ENCODE results near the gene HLA-DMB.

Gene HLA-DMB

DNA sequence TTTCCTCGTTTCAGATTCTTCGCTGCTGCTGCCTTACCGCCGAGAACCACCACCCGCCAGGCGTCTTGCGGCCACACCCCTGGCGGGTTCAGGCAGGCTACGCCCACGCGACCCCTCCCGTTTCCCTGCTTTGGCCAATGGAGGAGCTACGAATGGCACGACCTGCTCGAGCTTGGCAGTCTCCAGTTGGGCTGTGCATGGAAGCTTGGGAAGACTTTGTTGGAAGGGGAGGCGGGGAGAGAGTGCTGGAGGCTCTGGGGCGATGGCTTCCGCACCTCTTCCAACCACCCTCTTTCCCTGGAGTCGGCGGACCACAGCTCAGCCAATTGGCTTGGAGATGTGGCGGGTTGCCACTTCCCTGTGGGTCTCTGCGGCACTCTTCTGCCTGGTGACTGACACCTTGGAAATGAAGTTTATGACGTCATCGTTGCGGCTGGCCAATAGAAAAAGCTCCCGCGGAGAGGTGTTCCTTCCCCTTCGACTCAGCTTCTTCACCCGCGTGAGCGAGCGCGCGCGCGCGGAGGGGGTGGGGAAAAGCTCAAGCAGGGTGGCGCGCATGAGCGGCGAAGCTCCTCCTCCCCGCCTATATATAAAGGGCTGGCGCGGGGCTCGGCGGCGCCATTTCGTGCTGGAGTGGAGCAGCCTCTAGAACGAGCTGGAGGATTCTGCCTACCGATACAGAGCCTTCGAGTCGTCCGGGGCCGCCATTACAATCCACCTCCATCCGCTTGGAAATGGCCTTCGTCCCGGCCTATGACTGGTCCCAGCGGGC lies 30.9 kb upstream of the HLA-DMB start:
- DNase-seq (ENCODE audit: low read depth) = peak; percentile 100

DNA sequence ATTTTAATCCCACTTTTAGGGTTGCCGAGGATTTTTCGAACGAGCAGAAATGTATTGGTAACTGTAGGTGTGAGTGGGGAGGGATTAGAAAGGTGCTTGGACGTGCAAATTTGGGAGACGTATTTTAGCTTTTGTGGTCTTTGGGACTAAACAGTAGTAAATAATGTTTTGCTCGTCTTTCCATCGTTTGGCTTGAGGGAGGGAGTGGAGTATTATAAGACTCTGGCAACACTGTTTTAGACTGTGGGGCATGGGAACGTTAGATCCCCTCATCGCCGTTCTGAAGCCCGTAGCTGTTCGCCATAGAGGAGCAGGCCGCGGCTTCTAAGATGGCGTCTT lies 30.4 kb upstream of the HLA-DMB start:
- DNase-seq (ENCODE audit: low read depth) = no peak

DNA sequence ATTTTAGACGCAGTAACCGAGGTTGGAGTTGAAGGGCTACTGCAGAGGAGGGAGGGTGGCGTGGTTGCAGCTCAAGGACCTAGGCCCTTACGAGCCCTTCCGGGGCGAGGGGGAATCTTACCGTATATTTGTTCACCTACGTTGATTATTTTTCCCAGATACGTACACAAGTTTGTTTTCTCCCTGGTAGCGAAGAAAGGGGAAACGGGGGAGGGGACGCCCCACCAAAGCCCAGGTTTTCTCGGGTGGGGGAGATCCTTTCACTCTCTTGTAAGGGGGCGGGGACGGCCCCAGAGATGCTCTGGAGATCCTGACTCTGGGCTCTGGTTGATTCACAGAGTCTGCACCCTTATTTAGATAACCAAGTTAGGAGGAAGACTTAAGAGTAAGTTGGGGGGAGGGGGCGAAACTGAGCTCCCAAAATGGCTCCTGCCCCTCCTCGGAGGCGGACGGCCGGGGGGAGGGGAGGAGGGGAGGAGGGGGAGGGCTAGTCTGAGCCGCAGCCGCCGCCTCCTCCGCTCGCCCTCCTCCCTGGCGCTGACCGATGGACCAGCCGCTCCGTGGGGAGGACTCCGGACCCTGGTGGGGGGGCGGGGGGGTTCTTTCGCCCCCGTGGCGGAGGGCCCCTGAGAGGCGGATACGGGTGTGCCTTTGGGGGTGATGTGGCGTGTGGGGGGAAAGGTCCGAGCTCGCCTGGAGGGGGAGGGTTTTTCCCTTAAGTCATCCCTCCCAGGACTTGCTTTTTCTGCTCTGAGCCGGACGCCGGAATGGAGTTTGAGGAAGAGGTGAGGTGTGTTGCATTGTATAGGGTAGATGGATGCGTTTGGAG lies 29.8 kb upstream of the HLA-DMB start:
- DNase-seq (ENCODE audit: low read depth) = peak; percentile 92

DNA sequence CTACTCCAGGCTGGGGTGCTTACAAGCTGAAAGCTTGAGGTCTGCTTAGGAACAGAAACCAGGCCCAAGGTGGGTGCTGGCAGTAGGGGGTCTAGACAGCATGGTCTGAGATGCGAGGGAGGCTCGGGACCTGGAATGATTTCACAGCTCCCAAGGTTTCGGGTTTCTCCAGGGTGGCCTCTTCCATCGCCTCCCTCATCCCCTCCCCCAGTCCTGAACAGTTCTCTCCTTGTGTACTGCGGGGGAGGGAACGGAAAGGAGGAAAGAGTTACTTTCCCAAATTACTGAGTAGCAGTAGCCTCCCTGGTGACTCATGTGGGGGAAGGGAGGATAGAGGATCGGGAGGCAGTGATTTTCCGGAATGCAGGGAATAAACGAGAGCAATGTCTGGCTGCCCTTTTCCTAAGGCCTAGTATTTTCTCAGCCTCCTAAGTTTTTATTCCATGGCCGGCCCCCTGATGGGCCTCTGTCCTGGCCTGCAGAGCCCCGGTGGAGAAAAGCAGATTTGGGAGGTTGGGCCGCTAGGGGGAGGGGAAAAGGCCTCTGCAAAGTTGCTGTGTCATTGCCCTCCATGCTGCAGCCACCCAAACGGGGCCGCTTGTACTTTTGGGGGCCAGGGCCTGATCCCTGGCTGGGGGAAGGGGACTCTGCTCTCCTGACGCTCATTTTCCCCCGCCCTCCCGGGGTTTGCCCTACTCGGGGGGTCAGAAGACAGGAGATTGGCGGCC lies 29.0 kb upstream of the HLA-DMB start:
- DNase-seq (ENCODE audit: low read depth) = peak; percentile 92

DNA sequence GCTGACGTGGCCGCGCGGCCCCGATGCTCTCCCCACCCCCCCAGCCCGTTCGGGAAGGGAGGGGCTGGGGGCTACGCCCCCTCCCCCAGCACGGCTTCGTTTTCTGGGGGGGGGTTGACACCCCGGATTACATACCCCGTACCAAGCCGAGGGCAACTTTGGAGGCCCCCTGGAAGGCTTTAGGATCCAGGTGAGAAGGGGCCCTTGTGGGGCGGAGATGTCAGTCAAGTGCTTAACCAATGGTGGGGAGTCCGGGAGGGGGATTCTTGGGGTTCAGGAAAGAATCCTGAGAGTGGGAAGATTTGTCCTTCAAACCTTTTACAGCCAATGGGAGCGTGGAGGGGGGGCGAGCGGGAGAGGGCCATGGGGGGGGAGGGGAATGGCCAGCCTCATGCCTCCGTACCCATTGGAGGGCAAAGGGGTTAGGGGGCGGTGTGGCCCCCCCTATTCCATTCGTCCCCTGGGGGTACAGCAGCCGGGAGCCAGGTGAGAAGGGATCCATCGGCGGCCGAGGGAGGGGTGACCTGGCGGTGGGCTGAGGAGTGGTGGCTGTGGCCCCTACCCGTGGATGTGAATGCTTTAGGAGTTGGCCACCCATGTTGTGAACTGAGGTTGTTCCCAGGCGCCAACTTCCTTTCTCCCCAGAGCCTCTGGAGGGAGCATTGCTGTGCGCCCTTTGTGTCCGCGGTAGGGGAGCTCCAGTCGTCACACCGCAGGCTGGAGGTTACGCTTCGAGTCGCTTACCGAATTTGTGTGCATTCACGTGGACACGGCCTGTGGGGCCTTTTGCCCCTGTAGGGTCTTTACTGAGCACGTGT lies 28.2 kb upstream of the HLA-DMB start:
- peak; percentile 89 for DNase-seq (ENCODE audit: low read depth)

DNA sequence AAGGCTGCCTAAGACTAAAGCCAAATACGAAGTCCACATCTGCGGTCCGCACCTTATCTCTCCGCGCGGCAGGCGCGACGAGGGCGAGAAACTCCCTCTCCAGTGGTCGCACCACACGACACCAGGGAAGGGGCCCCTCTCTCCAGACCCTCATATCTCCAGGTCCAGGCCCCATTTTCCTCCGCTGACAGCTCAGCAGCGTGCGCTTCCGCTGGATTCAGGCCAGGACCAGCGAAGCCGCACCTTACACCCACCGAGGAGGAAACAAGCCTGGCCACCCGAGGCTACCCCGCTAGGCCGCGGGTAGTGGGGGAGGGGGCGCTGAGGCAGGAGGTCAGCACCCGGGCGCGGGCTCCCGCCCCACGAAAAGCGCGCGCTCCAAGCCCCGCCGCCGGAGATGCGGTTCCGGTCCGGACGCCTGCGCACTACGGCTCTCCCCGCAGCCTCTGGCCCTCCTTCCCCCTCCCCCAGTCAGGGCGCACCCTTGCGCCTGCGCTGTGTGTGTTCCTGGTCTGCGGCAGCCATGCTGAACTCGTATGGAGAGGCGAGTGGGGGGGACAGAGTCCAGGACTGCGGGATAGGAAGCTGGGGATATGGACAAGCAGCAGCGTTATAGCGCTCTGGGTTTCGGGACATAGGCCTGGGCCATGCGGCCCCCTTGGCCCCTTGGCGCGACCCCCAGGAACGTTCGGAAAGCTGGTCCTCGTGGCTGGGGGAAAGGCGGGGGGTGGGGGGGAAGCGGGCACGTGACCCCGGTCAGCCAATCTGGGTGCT lies 27.5 kb upstream of the HLA-DMB start, which contains the start of gene BRD2:
Gene BRD2, plus strand, starts transcription at position 502 of the 774 bp plus-strand sequence. CDS start 4,305 bp downstream, outside the sequence.
- DNase-seq (ENCODE audit: low read depth) = peak; percentile 95

DNA sequence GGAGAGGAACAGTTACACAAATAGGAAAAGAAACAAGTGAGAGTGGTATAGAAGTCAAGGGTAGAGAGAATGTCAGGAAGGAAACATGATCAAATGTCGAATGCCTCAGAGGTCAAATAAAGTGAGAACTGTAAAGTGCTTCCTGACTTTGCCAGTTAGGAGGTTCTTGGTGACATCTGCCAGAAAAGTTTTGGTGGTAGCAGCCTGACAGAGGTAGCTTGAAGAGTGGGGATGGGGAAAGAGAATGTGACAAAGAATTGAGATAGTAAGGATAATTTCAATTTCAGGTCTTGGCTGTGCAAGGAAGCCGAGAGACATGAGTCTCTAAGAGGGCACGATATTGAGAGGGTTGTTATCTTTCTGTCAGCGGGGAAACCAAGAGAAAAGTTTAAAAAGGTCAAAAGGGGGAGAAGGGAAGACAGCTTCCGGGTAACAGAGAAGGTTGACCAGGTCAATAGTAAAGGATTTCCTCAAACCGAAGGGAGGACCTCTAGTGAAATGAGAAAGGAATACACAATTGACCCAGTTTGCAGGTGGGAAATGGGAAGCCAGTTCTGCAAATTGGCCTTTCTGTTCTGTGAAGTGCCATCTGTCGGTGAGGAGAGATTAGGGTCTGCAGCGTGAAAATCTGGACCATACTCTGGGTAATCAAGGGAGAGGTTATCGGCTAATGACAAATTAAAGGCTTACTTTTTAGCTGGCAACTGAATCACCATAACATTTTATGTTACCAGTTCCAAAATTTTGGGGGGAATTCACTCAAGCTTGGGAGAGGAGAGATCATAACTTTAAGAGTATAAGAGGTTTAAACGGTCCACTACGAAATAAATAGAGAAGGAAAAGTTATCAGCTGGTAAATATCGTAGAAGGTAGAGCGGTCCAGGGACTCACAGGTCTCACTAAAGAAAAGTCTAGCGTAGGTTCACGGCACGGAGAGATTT lies 26.6 kb upstream of the HLA-DMB start:
- DNase-seq (ENCODE audit: low read depth) = peak; percentile 40

DNA sequence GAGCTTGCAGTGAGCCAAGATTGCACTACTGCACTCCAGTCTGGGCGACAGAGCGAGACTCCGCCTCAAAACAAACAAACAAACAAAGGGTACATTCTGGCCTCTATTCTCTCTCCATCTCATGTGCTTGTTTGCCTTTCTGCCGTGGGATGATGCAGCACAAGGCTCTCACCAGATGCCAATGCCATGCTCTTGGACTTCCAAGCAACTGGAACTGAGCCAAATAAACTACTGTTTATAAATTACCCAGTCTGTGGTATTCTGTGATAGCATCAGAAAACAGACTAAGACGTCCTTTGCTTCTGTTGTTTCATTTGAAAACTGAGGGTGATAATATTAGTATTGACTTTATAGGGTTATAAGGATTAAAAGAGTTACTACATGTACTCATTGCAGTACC lies 23.9 kb upstream of the HLA-DMB start:
- no peak for DNase-seq (ENCODE audit: low read depth)

DNA sequence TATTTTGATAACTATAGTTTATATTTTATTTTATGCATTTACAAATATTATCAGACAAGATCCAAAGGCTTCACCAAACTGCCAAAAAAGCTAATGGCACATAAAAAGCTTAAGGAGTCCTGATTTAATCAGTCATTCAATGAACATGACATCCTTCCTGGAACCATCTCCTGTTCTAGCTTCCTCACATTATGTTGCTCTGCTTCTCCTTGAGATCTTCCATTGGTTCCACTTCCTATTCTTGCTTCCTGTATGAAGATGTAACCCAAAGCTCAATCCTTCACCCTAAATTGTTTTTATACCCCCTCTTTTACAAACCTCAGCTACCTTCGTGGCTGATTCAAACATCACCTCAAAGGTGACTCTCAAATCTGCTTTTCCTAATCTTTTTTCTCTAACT lies 23.0 kb upstream of the HLA-DMB start:
- no peak for DNase-seq (ENCODE audit: low read depth)

DNA sequence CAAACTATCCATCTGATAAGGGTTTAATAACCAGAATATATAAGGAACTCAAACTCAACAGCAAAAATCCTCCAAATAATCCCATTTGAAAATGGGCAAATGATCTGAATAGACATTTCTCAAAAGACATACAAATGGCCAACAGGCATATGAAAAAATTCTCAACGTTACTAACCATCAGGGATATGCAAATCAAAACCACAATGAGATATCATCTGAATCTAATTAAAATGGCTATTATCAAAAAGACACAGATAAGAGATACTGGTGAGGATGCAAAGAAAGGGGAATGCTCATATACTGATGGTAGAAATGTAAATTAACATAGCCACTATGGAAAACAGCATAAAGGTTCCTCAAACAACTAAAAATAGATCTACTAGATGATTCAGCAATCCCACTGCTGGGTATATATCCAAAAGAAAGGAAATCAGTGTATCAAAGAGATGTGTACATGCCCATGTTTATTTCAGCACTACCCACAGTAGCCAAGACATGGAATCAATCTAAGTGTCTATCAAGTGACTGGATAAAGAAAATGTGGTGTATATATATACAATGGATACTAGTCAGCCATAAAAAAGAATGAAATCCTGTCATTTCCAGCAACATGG lies 21.5 kb upstream of the HLA-DMB start:
- DNase-seq (ENCODE audit: low read depth) = no peak

DNA sequence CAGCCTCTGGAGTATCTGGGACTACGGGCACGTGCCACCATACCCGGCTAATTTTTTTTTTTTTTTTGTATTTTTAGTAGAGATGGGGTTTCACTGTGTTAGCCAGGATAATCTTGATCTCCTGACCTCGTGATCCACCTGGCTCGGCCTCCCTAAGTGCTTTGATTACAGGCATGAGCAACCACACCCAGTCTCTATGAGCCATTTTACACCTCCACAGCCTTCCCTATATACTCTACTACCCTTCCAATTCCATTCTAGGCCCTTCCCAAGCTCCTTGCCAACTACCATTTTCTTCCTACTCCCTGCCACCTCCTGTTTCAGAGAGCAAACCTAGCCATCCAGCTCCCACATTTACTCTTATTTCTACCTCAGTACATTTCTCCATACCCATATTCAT lies 19.7 kb upstream of the HLA-DMB start:
- DNase-seq (ENCODE audit: low read depth) = no peak

DNA sequence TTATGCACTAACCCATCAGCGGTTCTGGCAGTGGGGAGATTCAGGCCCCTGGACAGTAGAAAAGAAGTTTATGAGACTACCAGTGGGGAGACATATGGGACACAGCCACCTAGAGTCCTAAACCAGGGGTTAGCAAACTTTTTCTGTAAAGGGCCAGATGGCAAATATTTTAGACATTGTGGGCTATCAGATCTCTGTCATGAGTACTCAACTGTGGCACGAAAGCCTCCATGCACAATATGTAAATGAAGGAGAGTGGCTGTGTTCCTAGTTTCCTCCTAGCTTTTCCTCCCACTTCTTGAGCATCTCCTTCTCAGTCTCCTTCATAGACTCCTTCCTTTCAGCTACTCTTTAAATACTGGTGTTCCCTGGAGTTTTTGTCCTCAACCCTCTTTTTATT lies 15.3 kb upstream of the HLA-DMB start:
- no peak for DNase-seq (ENCODE audit: low read depth)

DNA sequence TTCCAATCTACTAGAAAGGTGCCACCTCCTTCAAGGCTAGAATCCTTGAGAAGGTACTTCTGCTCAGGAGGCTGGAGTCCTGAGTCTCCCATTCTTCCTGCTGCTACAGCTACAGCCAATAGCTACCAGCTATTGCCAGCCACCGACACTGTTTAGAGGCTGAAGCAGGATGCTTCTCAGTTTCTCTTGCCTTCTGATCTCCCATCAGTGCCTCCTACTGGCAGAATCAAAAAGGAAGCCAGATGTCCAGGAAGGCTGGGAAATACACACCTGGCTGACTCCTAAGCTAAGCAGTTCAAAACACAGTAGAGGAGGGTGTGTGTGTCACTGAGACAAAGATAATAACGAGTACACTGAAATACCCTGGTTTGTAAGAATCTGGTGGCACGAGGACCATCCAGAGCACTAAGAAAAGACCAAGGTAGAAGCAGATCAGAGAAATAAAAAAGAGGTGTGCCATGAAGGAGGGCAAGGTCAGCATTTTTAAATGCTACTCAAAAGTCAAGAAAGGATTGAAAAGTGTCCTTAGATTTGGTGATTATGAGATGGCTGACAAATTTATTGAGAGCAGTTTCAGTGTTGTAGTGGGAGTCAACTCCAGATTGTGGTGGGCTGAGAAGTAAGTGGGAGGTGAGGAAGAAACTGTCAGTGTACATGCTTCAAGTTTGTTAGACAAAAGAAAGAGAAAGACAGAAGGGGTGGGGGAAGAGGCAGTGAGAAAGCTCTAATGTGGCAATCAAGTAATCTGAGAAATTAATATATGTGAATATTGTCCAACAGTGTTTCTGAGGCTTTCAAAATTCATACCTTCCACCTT lies 14.4 kb upstream of the HLA-DMB start:
- peak; percentile 47 for DNase-seq (ENCODE audit: low read depth)

DNA sequence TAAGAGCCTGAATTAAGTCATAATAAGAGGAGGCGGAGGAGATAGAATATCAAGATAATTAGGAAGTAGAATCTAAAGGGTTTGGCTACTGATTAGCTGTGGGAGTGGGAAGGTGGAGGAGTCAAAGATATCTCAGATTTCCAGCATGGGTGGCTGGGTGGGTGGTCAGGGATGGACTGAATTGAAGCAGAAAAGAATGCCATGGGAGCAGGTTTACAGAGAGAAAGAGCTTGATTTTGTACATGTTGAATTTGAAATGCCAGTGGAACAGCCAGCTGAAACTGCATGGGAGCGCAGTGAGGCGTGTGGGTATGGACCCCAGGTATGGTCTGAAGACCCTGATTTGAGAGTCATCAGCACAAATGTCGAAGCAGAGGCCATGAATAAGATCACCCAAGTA lies 13.4 kb upstream of the HLA-DMB start:
- DNase-seq (ENCODE audit: low read depth) = no peak

DNA sequence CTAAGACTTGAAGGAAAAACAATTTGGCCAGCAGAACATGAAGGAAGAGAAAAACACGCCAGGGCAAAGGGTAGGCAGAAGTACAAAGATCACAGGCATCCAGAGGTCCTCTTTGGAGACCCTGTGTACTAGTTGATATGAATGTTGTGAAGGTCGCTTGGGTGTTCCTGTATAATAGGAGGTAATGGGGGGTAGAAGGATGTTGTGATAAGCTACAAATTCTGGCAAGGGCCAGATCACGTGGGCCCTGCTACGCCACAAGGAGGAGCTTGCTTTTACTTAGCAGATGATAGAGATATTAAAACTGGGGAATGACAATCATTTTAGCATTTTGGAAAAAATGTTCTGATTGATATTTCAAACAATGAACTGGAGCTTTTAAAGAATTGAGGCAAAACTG lies 12.9 kb upstream of the HLA-DMB start:
- no peak for DNase-seq (ENCODE audit: low read depth)

DNA sequence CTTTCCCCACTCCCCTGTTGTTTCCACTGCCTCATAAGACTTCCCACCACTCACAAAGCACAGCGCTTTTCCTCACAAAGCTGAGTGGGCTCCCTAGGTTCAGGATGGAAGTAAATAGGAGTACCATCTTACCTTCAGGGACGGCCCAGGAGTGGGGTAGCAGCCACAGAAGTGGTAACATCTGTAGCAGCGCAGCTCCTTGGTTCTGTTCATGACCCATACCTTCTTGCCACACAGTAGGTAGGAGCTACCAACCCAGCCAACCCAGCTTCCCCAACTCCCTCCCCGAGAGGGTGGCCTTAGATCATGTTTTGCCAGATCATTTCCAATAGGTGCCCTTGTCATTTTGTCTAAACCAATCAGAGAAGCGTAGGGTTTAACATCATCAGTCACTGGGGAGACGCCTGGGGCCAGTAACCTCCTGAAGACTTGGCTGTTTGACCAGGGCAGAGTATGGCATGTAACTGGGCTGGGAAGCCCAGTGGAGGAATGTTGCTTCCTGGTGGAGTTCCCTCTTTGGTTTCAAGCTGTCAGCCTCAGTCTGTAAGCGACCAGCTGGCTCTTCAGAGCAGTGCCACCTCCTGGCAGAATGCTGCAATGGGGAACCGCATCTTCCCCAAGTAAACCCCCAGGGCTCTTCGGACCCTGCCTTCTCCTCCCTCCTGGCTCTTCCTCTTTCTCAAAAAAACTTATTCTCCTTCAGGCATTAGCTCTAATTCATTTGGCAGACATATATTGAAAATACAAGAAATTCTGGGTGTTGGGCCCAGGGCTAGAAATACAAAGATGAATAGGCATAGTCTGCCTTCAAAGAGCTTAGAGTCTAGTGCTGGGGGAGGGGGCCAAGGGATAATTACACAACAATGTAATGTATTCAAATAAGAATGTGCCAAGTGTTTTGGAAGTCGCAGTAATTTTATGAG lies 12.2 kb upstream of the HLA-DMB start, which contains the start of gene HLA-DMA:
Gene HLA-DMA, minus strand, starts transcription at position 281 of the 923 bp plus-strand sequence. Its CDS starts 61 bp downstream, at position 220.
- peak; percentile 92 for DNase-seq (ENCODE audit: low read depth)

DNA sequence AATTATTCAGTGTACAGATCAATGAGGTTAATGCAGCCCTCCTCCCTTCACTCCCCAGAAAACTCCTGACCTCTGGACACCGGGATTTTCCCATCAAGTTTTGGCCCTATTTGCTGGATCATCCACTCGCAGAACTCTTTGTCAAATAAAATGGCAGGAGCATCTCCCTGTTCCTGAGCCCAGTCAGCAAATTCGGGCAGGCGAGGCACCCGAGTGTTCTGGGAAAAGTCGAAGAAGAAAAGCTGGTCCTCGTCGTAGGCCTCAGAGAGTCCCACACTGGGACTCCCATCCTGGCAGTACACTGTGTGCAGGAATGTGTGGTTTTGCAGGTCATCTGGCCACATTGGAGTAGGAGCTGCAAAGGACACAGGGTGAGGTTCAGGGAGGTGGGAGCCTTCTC lies 9.6 kb upstream of the HLA-DMB start:
- DNase-seq (ENCODE audit: low read depth) = no peak

Data from iris pigment epithelial cell (primary cell).